ENCODE results near the gene THRAP3. TPM values are rescaled to one million over a fixed set of nuclear protein-coding genes. Genes with fewer than 3 reads are reported as not detected.

THRAP3 gene
- total and polyA plus RNA-seq, 2 donors (not counting 3 experiments of a cell fraction or from before 2014, with no cell fraction given): 38.0 to 144 TPM

DNA sequence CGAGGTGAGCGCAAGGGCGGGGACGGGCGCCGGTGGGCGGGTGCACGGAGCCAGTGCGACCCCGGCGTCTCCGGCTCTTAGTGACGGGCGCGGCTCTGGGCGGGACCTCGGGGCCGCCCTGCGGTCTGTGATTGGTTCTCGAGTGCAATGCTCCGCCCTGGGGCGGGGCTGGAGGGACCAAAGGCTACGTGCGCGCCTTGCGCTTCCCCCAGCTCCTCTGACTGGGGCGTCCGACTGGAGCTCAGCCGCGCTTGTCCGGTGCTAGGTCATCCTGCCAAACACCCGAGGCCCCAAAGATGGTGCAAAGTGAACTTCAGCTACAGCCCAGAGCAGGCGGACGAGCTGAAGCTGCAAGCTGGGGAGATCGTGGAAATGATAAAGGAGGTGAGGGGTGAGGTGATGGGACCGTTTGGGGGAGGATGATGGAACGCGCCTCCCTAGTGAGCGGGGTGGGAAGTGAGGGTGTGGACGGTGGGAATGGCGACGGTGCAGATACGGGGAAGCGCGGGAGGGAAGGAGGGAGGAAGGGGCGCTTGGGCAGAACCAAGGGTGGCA is 82.7 kb downstream of the THRAP3 start:
- intact Hi-C loops (cut with micrococcal nuclease) (loop anchor here (1.0 to 2.0 kb wide), 4 partner anchors 16 to 114 kb away; partner anchors contain the start of gene EVA1B), dilution Hi-C loops (cut with MboI; ENCODE audit: extremely low pct_ligation_motif_present, low sequenced_read_pairs) (no loop called here)
- Histone ChIP-seq H3K9me3 (replicated peaks; ENCODE audit: control insufficient read depth, insufficient read depth, low read length) (no peaks in the 10 kb centered on the region), H3K4me3 (replicated peaks in 1 of 3; ENCODE audit: insufficient read depth in 1 of 3, low read depth in 1 of 3, low read length in 3 of 3) (peak overlapping the region; percentile 43 to 52 (median 52)), H3K36me3 (ENCODE audit: control insufficient read depth in 2 of 2, extremely low read depth in 1 of 2, insufficient read depth in 2 of 2, low read length in 2 of 2) (peaks cover 8 to 17% of the 10 kb centered on the region in 2 experiments), H3K79me2 (ENCODE audit: control insufficient read depth, insufficient read depth, low read length) (peaks cover 2% of the 10 kb centered on the region), H2AFZ (ENCODE audit: low read depth, low read length) (peak overlapping the region; percentile 88), H3K4me1 (ENCODE audit: control insufficient read depth, extremely low read depth, insufficient read depth, low read length) (peaks cover 15% of the 10 kb centered on the region), H3K9ac (replicated peaks; ENCODE audit: extremely low read depth, insufficient read depth, low read length) (peak overlapping the region; percentile 17), H3K9me1 (replicated peaks; ENCODE audit: control insufficient read depth, extremely low read depth, insufficient read depth, low read length) (no peaks in the 10 kb centered on the region), H3K27me3 (ENCODE audit: control insufficient read depth in 2 of 2, insufficient read depth in 2 of 2, low read length in 2 of 2) (no peaks in the 10 kb centered on the region), H3K27ac (ENCODE audit: insufficient read depth, low read depth, low read length) (peak overlapping the region; percentile 16), H4K20me1 (replicated peaks; ENCODE audit: control insufficient read depth, extremely low read depth, insufficient read depth, low read length) (no peaks in the 10 kb centered on the region), H3K4me2 (ENCODE audit: insufficient read depth, low read length) (peak overlapping the region; percentile 79)
- ChIA-PET POLR2A (interaction anchor here (0.6 to 1.0 kb wide), 3 partner anchors 15 to 82 kb away, joined by 3 to 6 read pairs (median 4); no protein-coding TSS in a partner anchor), CTCF (interaction anchor here (0.8 to 2.3 kb wide), 9 partner anchors 13 to 172 kb away, joined by 3 to 9 read pairs (median 6); no protein-coding TSS in a partner anchor)
- FAIRE-seq (peak; percentile 95), DNase-seq (ENCODE audit: low read depth, low spot score) (peak; percentile 97)
- no TSS peak for BruUV-seq (replicated peaks)
- TF ChIP-seq POLR2AphosphoS5 (IDR thresholded peaks at IDR 0.05; ENCODE audit: insufficient read depth, low read depth, low read length) (peak; percentile 62), FOS (IDR thresholded peaks at IDR 0.05; ENCODE audit: borderline replicate concordance, insufficient read depth, low read length) (no peak), POLR2A (IDR thresholded peaks at IDR 0.05; ENCODE audit: low read depth, low read length) (peak; percentile 95), GATA2 (IDR thresholded peaks at IDR 0.05; ENCODE audit: insufficient read depth, insufficient read length, low read depth, low read length) (peak; percentile 28)

DNA sequence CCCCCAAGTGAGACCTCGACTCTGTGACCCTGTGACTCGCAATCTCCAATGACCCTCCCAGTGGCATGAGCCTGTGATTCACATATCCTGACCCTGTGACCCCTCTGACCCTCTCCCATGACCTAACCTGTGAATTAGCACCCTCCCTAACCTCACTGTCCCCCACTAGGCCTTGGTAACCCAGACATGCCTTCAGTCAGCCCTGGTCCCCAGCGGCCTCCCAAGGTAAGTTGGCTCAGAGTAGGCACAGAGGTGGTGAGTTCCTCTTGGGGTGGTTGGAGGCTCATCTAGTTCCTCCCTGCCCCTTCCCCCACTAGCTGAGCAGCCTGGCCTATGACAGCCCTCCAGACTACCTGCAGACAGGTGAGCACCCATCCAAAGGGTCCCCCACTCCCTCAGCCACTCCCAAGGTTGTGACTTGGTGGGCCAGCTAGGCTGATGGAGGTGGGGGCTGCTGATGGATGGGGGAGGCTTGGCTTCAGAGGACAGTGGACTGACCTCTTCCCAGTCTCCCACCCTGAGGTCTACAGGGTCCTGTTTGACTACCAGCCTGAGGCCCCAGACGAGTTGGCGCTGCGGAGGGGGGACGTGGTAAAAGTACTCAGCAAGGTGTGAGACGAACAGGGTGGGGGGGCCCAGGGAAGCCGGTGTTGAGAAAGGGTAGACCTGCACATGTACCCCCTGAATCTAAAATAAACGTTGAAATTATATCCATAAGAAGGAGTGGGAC is 83.5 kb downstream of the THRAP3 start:
- H4K20me1 ChIP-seq (replicated peaks; ENCODE audit: control insufficient read depth, extremely low read depth, insufficient read depth, low read length): no peaks in the 10 kb centered on the region
- intact Hi-C loops (cut with micrococcal nuclease): loop anchor here (1.0 to 2.0 kb wide), 3 partner anchors 35 to 113 kb away; no protein-coding TSS in a partner anchor
- H3K4me3 ChIP-seq (replicated peaks in 1 of 3; ENCODE audit: insufficient read depth in 1 of 3, low read depth in 1 of 3, low read length in 3 of 3): peak overlapping the region in 1 of 3 experiments; percentile 52
- DNase-seq (ENCODE audit: low read depth, low spot score) (no peak), FAIRE-seq (no peak)
- H3K27ac ChIP-seq (ENCODE audit: insufficient read depth, low read depth, low read length): no peak overlapping the region
- H3K27me3 ChIP-seq (ENCODE audit: control insufficient read depth in 2 of 2, insufficient read depth in 2 of 2, low read length in 2 of 2): no peaks in the 10 kb centered on the region
- peaks cover 2 to 12% of the 10 kb centered on the region in 2 experiments for H3K36me3 ChIP-seq (ENCODE audit: control insufficient read depth in 2 of 2, extremely low read depth in 1 of 2, insufficient read depth in 2 of 2, low read length in 2 of 2)
- peaks cover 2% of the 10 kb centered on the region for H3K79me2 ChIP-seq (ENCODE audit: control insufficient read depth, insufficient read depth, low read length)
- POLR2A ChIA-PET: interaction anchor here (0.6 to 1.0 kb wide), 2 partner anchors 72 to 83 kb away, joined by 3 to 6 read pairs; no protein-coding TSS in a partner anchor
- peak overlapping the region; percentile 79 for H3K4me2 ChIP-seq (ENCODE audit: insufficient read depth, low read length)
- no TSS peak for BruUV-seq (replicated peaks)
- no peaks in the 10 kb centered on the region for H3K9me1 ChIP-seq (replicated peaks; ENCODE audit: control insufficient read depth, extremely low read depth, insufficient read depth, low read length)
- dilution Hi-C loops (cut with MboI; ENCODE audit: extremely low pct_ligation_motif_present, low sequenced_read_pairs): no loop called here
- CTCF ChIA-PET: interaction anchor here (1.0 to 1.7 kb wide), 6 partner anchors 22 to 173 kb away, joined by 4 to 9 read pairs (median 8); no protein-coding TSS in a partner anchor
- H3K9ac ChIP-seq (replicated peaks; ENCODE audit: extremely low read depth, insufficient read depth, low read length): no peak overlapping the region
- peaks cover 15% of the 10 kb centered on the region for H3K4me1 ChIP-seq (ENCODE audit: control insufficient read depth, extremely low read depth, insufficient read depth, low read length)
- TF ChIP-seq, protein P1, sequence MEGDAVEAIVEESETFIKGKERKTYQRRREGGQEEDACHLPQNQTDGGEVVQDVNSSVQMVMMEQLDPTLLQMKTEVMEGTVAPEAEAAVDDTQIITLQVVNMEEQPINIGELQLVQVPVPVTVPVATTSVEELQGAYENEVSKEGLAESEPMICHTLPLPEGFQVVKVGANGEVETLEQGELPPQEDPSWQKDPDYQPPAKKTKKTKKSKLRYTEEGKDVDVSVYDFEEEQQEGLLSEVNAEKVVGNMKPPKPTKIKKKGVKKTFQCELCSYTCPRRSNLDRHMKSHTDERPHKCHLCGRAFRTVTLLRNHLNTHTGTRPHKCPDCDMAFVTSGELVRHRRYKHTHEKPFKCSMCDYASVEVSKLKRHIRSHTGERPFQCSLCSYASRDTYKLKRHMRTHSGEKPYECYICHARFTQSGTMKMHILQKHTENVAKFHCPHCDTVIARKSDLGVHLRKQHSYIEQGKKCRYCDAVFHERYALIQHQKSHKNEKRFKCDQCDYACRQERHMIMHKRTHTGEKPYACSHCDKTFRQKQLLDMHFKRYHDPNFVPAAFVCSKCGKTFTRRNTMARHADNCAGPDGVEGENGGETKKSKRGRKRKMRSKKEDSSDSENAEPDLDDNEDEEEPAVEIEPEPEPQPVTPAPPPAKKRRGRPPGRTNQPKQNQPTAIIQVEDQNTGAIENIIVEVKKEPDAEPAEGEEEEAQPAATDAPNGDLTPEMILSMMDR (IDR thresholded peaks at IDR 0.05; ENCODE audit: extremely low read depth in 1 of 2, insufficient read depth in 1 of 2, low read depth in 1 of 2, low read length in 2 of 2): no peak
- TF ChIP-seq FOS (IDR thresholded peaks at IDR 0.05; ENCODE audit: borderline replicate concordance, insufficient read depth, low read length) (no peak), POLR2AphosphoS5 (IDR thresholded peaks at IDR 0.05; ENCODE audit: insufficient read depth, low read depth, low read length) (no peak), EZH2 (IDR thresholded peaks at IDR 0.05; ENCODE audit: borderline replicate concordance, low read depth, low read length, severe bottlenecking) (no peak), GATA2 (IDR thresholded peaks at IDR 0.05; ENCODE audit: insufficient read depth, insufficient read length, low read depth, low read length) (no peak), POLR2A (IDR thresholded peaks at IDR 0.05; ENCODE audit: low read depth, low read length) (no peak), MYC (IDR thresholded peaks at IDR 0.05; ENCODE audit: low read depth, low read length) (no peak), JUN (IDR thresholded peaks at IDR 0.05; ENCODE audit: borderline replicate concordance, insufficient read depth, insufficient read length, low read depth) (no peak)
- TF ChIP-seq, protein P2, sequence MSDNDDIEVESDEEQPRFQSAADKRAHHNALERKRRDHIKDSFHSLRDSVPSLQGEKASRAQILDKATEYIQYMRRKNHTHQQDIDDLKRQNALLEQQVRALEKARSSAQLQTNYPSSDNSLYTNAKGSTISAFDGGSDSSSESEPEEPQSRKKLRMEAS (IDR thresholded peaks at IDR 0.05; ENCODE audit: insufficient read depth, insufficient read length): no peak
- no peaks in the 10 kb centered on the region for H3K9me3 ChIP-seq (replicated peaks; ENCODE audit: control insufficient read depth, insufficient read depth, low read length)
- H2AFZ ChIP-seq (ENCODE audit: low read depth, low read length): no peak overlapping the region
